Adipocyte (in vitro differentiated cells): ENCODE results near the gene USH2A.
"Not testable (repeated sequence)": the region's sequence is repeated elsewhere in the genome, so short reads cannot be mapped to it uniquely, and the experiment has no call there.

Experiments used
- DNase-seq: peaks from one replicate; pipeline ENCODE4 v3.0.0-alpha.2; 2015; ENCODE audit warnings: low read depth
- H3K27me3 ChIP-seq: replicated peaks from 2 replicates; pipeline ENCODE4 v1.7.0; 2013; ENCODE audit warnings: mild to moderate bottlenecking, low read length, moderate library complexity; ENCODE audit not compliant: control insufficient read depth, insufficient read depth
- H3K36me3 ChIP-seq: 2 replicates; pipeline ENCODE4 v1.7.0; 2013; ENCODE audit warnings: low read length, mild to moderate bottlenecking, moderate library complexity; ENCODE audit not compliant: control insufficient read depth, insufficient read depth, severe bottlenecking
- H3K4me1 ChIP-seq: 2 replicates; pipeline ENCODE4 v1.7.0; 2013; ENCODE audit warnings: mild to moderate bottlenecking, low read length, moderate library complexity; ENCODE audit not compliant: control insufficient read depth, insufficient read depth
- H3K4me3 ChIP-seq: 2 replicates; pipeline ENCODE4 v1.7.0; 2013; ENCODE audit warnings: mild to moderate bottlenecking, low read length, moderate library complexity
- H3K9ac ChIP-seq: 2 replicates; pipeline ENCODE4 v1.7.0; 2013; ENCODE audit warnings: mild to moderate bottlenecking, low read length, moderate library complexity
- H3K9me3 ChIP-seq: 2 replicates; pipeline ENCODE4 v1.7.0; 2013; ENCODE audit warnings: mild to moderate bottlenecking, low read length, moderate library complexity; ENCODE audit not compliant: control insufficient read depth

USH2A gene

DNA sequence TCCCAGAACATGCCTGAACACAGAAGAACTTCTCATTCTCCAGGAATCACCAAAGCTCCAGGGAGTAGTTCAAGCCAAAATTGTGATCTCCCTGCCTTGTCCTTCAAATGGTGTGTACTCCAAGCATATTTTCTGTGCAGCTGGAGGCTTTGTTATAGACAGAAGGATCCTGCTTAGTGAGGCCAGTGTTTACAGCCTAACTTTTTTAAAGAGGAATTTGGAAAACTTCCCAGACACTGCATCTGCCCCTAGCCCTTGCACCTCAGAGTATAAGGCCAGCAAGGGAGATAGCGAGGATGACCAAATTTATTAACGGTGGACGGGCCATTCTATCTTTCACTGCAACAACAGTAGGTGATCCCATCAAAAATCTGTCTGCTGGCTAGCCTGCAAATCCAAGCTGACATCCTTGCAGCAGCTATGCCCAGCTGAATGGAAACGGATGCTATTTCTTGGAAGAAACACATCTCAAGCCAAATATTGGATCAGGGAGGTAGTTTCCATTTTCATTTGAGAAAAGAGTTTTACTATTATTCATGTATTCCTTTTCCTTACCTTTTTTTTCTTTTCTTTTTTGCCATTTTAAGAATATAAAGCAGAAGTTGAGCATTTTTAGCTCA is 249.8 kb downstream of the USH2A start:
- H3K4me1 ChIP-seq: peaks cover 11% of the 10 kb centered on the region
- no peaks in the 10 kb centered on the region for H3K27me3 ChIP-seq
- no peak overlapping the region for H3K9ac ChIP-seq
- no peak overlapping the region for H3K4me3 ChIP-seq
- H3K36me3 ChIP-seq: no peaks in the 10 kb centered on the region
- no peaks in the 10 kb centered on the region for H3K9me3 ChIP-seq
- DNase-seq: no peak

DNA sequence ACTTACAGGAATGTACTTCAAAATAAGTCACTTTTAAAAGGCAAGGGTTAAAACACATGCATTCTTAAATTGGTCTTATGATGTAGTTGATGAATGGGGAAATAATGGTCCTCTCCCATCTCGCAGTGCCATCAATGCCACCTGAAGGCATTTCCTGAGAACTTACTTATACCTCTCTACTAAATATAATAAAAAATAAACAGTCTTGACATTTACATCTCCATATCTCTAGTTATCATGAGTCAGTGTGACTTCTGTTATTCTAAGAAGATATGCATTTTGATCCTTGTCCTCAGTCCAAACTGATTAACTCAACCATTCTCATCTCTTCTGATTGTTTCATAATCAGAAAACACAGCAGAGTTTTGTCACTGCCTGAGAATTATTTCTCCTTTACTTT is 253.9 kb downstream of the USH2A start:
- Histone ChIP-seq H3K4me3 (no peak overlapping the region), H3K27me3 (no peaks in the 10 kb centered on the region), H3K9ac (no peak overlapping the region), H3K9me3 (no peaks in the 10 kb centered on the region), H3K4me1 (peaks cover 6% of the 10 kb centered on the region), H3K36me3 (no peaks in the 10 kb centered on the region)
- DNase-seq: no peak

- no peak overlapping the region for H3K9ac ChIP-seq
- H3K27me3 ChIP-seq: no peaks in the 10 kb centered on the region
- peaks cover 6% of the 10 kb centered on the region for H3K4me1 ChIP-seq
- no peaks in the 10 kb centered on the region for H3K9me3 ChIP-seq
- H3K4me3 ChIP-seq: no peak overlapping the region
- no peaks in the 10 kb centered on the region for H3K36me3 ChIP-seq
- no peak for DNase-seq
These were observed 254.7 kb downstream of the USH2A start for GRCh38 chr1:216168546-216168945.

DNA sequence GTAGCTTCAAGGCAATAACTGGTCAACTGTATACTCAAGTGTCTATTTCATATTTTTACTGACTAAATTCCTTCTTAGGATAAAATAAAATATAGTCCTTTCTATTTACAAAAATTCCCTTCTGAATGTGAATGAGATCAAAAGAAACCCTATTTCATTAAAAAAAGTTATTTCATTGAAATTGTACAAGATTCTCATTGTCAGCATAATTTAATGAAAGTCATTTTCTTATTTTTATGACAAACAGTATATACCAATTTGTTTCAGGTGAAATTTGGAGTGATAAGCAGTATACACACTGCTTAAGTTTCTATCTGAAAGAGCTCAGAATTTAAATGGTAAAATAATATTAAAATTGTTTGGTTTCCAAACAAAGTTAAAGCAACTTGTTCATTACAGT is 269.2 kb downstream of the USH2A start:
- no peak for DNase-seq
- Histone ChIP-seq H3K27me3 (no peaks in the 10 kb centered on the region), H3K4me1 (no peaks in the 10 kb centered on the region), H3K4me3 (no peak overlapping the region), H3K9me3 (peaks cover 6% of the 10 kb centered on the region), H3K36me3 (no peaks in the 10 kb centered on the region), H3K9ac (no peak overlapping the region)

DNA sequence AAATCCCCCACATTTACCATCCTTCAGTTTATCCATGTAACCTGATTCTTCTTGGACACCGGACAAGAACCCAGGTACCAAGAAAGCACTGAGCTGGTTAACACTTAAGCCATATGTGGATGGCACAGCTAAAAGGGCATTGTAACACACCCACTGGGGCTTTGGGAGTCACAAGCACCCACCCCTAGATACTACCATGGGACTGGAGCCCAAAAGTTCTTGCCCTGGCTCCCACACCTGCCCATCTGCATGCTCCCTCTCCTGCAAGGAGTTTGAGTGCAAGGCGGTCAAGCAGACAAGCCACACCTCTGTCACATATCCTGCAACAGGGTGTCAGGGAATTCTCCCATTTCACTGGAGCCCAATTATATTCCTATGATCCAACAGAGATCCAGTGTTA is 270.1 kb downstream of the USH2A start:
- Histone ChIP-seq H3K4me3 (no peak overlapping the region), H3K9me3 (peaks cover 6% of the 10 kb centered on the region), H3K27me3 (no peaks in the 10 kb centered on the region), H3K9ac (no peak overlapping the region), H3K4me1 (no peaks in the 10 kb centered on the region), H3K36me3 (no peaks in the 10 kb centered on the region)
- DNase-seq: no peak

DNA sequence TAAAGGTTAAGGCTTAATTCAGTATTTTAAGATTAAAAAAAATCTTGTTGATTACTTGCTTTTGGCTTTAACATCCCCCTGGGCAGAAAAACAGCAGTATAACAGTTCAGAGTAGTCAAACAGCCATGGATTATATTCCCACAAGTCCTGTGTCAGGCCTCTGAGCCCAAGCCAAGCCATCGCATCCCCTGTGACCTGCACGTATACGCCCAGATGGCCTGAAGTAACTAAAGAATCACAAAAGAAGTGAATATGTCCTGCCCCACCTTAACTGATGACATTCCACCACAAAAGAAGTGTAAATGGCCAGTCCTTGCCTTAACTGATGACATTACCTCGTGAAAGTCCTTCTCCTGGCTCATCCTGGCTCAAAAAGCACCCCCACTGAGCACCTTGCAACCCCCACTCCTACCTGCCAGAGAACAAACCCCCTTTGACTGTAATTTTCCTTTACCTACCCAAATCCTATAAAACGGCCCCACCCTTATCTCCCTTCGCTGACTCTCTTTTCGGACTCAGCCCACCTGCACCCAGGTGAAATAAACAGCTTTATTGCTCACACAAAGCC is 277.7 kb downstream of the USH2A start:
- H3K9ac ChIP-seq, DNase-seq, H3K4me3 ChIP-seq, H3K27me3 ChIP-seq, H3K36me3 ChIP-seq, H3K4me1 ChIP-seq, H3K9me3 ChIP-seq: not testable (repeated sequence)

GRCh38 chr1:216144661-216145450 is 278.4 kb downstream of the USH2A start:
- peaks cover 9% of the 10 kb centered on the region for H3K4me1 ChIP-seq
- DNase-seq: no peak
- H3K9me3 ChIP-seq: no peaks in the 10 kb centered on the region
- no peaks in the 10 kb centered on the region for H3K36me3 ChIP-seq
- no peak overlapping the region for H3K9ac ChIP-seq
- no peak overlapping the region for H3K4me3 ChIP-seq
- no peaks in the 10 kb centered on the region for H3K27me3 ChIP-seq

- no peaks in the 10 kb centered on the region for H3K9me3 ChIP-seq
- no peak for DNase-seq
These were observed 280.3 kb downstream of the USH2A start for GRCh38 chr1:216142921-216143320.

GRCh38 chr1:216140730-216141524 is 282.3 kb downstream of the USH2A start:
- H3K9ac ChIP-seq: no peak overlapping the region
- no peaks in the 10 kb centered on the region for H3K27me3 ChIP-seq
- H3K4me3 ChIP-seq: no peak overlapping the region
- peaks cover 9% of the 10 kb centered on the region for H3K4me1 ChIP-seq
- H3K36me3 ChIP-seq: no peaks in the 10 kb centered on the region
- peak; percentile 77 for DNase-seq
- no peaks in the 10 kb centered on the region for H3K9me3 ChIP-seq

More at GRCh38 chr1:216142921-216143320, 280.3 kb downstream of the USH2A start:
- Histone ChIP-seq H3K27me3 (no peaks in the 10 kb centered on the region), H3K36me3 (no peaks in the 10 kb centered on the region), H3K9ac (no peak overlapping the region), H3K4me1 (peaks cover 9% of the 10 kb centered on the region), H3K4me3 (no peak overlapping the region)

- DNase-seq: no peak
- H3K4me1 ChIP-seq: no peaks in the 10 kb centered on the region
- no peak overlapping the region for H3K9ac ChIP-seq
- H3K4me3 ChIP-seq: no peak overlapping the region
- no peaks in the 10 kb centered on the region for H3K36me3 ChIP-seq
- H3K27me3 ChIP-seq: no peaks in the 10 kb centered on the region
- no peaks in the 10 kb centered on the region for H3K9me3 ChIP-seq
These were observed 299.0 kb downstream of the USH2A start for GRCh38 chr1:216124192-216124781.
